ENCODE results near the gene OR10A2.
"Not testable (repeated sequence)": the region's sequence is repeated elsewhere in the genome, so short reads cannot be mapped to it uniquely, and the experiment has no call there.

OR10A2 gene

GRCh38 chr11:6862961-6863360 is at the start of gene OR10A2:
TSS of gene OR10A2 (plus strand) at chr11:6863057. CDS start at chr11:6869755, 6,698 bp downstream.
- Mint-ChIP-seq H3K4me3 (no peak within 1 kb of the TSS), H3K9me3 (peaks cover 7% of the 10 kb centered on the region), H3K4me1 (no peaks in the 10 kb centered on the region), H3K36me3 (no peaks in the 10 kb centered on the region), H3K27me3 (peaks cover 16% of the 10 kb centered on the region), H3K27ac (no peak within 1 kb of the TSS)

DNA sequence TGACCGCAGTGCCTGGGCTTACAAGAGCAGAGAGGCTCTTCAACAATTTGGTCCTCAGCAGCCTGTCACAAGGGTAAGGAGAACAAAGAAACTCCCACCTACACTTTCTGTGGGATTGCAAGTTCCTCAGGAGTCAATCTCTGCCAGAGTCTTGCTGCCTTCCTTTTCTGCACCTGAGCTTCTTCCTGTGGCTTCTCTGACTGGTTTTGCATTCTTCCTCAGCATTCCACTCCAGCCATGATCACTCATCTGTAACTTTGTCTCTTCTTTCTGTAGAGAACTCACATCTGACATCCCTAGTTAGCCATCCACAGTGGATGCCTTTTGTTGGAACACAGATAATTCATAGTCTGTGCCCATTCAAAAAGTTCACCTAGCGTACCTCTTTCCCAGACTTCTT is 49.2 kb upstream of the OR10A2 start:
- Mint-ChIP-seq H3K9me3 (no peaks in the 10 kb centered on the region), H3K27ac (no peak overlapping the region), H3K4me3 (no peak overlapping the region), H3K36me3 (no peaks in the 10 kb centered on the region), H3K27me3 (peaks cover 25% of the 10 kb centered on the region), H3K4me1 (no peaks in the 10 kb centered on the region)

GRCh38 chr11:6817694-6818093 is 45.2 kb upstream of the OR10A2 start:
- Mint-ChIP-seq H3K4me1 (no peaks in the 10 kb centered on the region), H3K36me3 (no peaks in the 10 kb centered on the region), H3K27ac (no peak overlapping the region)

GRCh38 chr11:6818967-6819366 is 43.9 kb upstream of the OR10A2 start:
- no peaks in the 10 kb centered on the region for H3K36me3 Mint-ChIP-seq
- peaks cover 15% of the 10 kb centered on the region for H3K27me3 Mint-ChIP-seq
- no peak overlapping the region for H3K27ac Mint-ChIP-seq
- H3K4me3 Mint-ChIP-seq: no peak overlapping the region
- no peaks in the 10 kb centered on the region for H3K4me1 Mint-ChIP-seq
- no peaks in the 10 kb centered on the region for H3K9me3 Mint-ChIP-seq

More at GRCh38 chr11:6817694-6818093, 45.2 kb upstream of the OR10A2 start:
- no peak overlapping the region for H3K4me3 Mint-ChIP-seq
- H3K9me3 Mint-ChIP-seq: no peaks in the 10 kb centered on the region
- H3K27me3 Mint-ChIP-seq: peaks cover 17% of the 10 kb centered on the region

DNA sequence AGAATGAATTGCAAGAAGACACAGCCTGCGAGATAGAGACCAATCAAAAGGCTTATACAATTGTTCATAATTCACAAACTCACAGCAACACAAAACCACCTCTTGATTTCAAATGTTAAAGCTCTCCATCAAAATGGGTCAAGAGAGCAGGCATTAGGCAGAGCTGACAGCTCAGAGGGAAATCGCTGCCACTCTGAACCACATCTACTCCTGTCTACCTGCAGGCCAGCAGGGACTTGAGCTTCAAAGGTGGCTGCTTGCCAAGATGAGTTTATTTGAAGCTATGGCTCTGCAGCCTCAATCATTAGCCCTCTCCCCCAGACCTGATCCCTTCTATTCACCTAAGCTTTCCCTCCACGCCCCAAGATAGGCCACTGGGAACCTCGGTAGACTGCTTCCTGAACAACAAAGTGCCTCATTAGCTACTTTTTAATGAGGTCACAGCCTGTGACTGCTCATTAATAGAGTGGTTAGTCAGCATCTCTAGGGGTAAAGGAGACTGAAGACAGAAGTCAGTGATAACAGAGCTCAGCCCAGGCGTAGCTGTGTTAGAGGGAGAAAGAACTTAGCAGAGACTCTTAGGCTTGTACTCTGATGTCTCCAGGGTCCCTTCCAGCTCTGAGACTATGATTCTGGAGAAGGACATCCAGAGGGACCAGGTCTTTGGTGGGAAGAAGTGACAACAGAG is 38.6 kb upstream of the OR10A2 start:
- no peaks in the 10 kb centered on the region for H3K9me3 Mint-ChIP-seq
- no peaks in the 10 kb centered on the region for H3K36me3 Mint-ChIP-seq
- H3K4me1 Mint-ChIP-seq: no peaks in the 10 kb centered on the region
- H3K4me3 Mint-ChIP-seq: no peak overlapping the region
- H3K27ac Mint-ChIP-seq: no peak overlapping the region
- peaks cover 14% of the 10 kb centered on the region for H3K27me3 Mint-ChIP-seq

DNA sequence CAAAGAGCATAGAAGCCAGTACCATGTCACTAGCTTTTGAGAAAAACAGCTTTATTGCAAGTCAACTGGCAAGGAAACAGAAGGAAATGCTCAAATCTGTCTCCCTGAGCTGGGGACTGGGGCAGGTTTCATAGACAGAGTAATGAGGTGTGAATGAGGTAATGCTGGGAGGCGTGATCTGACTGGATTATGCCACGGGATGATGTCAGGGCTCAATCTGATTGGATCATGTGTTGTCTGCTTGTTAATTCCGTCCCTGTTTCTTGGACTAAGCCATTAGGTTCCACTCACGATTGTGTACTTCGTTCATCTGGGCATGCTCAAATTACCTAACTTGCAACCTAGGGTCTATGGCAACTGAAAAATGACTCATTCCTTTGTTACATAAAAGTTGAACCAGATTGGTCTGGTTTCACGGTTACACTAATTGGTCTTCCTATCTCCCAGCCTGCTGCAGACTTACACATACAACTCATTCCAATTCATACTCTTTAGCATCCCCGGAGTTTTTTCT is 37.6 kb upstream of the OR10A2 start:
- Mint-ChIP-seq H3K27me3 (peaks cover 9% of the 10 kb centered on the region), H3K9me3 (no peaks in the 10 kb centered on the region), H3K4me3 (no peak overlapping the region), H3K36me3 (no peaks in the 10 kb centered on the region), H3K27ac (no peak overlapping the region), H3K4me1 (no peaks in the 10 kb centered on the region)

DNA sequence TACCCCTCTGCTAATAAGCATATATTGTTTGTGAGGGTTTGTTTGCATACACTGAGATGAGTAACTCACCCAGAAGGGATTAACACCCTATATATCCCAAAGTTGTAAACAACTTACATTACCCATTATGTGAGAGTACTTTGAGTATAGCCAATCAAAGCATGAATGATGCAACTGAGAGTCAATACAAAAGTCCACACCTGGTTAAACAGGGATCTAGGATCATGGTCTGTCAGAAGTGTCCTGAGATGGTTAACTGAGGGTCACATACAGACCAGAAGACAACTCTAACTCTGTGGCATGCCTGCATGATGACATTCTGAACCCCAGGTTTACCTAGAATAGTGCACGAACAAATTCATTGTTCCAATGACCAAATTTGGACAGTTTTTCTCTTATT is 34.8 kb upstream of the OR10A2 start:
- Mint-ChIP-seq H3K9me3 (no peaks in the 10 kb centered on the region), H3K27me3 (peaks cover 5% of the 10 kb centered on the region), H3K4me3 (no peak overlapping the region), H3K27ac (no peak overlapping the region), H3K4me1 (no peaks in the 10 kb centered on the region), H3K36me3 (no peaks in the 10 kb centered on the region)

DNA sequence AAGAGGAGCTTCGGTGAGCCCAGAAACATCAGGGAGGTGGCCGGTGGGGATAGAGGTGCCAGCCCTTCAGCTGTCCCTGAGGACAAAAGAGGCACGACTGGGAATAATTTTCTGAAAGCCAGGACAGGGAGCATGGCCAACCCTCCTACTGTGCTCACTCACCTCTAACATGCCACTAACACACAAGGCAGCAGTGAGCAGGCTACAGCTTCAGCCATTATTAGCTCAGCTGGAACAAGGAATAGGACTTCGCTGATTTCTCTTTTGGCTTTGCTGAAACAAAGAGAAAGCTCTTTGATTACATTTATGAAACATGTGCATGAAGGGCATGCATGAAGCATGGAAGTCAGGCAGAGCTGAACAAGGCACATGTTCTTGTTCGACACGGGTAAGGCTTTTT is 29.5 kb upstream of the OR10A2 start:
- Mint-ChIP-seq H3K4me1 (no peaks in the 10 kb centered on the region), H3K27me3 (peaks cover 6% of the 10 kb centered on the region), H3K4me3 (no peak overlapping the region), H3K9me3 (no peaks in the 10 kb centered on the region), H3K36me3 (no peaks in the 10 kb centered on the region), H3K27ac (no peak overlapping the region)

GRCh38 chr11:6834021-6834420 is 28.8 kb upstream of the OR10A2 start:
- H3K27ac Mint-ChIP-seq: no peak overlapping the region
- no peak overlapping the region for H3K4me3 Mint-ChIP-seq
- H3K27me3 Mint-ChIP-seq: peaks cover 2% of the 10 kb centered on the region
- no peaks in the 10 kb centered on the region for H3K4me1 Mint-ChIP-seq
- H3K9me3 Mint-ChIP-seq: no peaks in the 10 kb centered on the region
- no peaks in the 10 kb centered on the region for H3K36me3 Mint-ChIP-seq

DNA sequence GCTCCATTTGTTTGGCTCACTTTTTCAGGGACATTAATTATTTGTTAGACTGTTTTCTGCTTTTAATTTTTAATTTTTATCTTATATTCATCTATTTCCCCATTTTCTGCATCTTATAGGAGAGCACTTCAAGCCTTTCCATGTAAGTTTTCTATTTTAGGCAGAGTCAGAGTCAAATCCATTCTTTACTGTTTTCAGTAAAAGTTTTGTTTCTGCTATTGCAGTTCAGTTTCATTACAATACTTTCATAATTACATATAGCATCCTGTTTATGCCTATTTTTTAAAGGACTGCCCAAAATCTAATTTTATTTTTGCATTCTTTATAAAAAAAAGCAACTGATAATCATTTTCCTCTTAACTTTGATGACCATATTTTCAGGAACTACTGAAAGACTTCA is 21.2 kb upstream of the OR10A2 start:
- Mint-ChIP-seq H3K4me3 (no peak overlapping the region), H3K36me3 (no peaks in the 10 kb centered on the region), H3K27ac (no peak overlapping the region), H3K4me1 (no peaks in the 10 kb centered on the region), H3K27me3 (peaks cover 19% of the 10 kb centered on the region), H3K9me3 (no peaks in the 10 kb centered on the region)

DNA sequence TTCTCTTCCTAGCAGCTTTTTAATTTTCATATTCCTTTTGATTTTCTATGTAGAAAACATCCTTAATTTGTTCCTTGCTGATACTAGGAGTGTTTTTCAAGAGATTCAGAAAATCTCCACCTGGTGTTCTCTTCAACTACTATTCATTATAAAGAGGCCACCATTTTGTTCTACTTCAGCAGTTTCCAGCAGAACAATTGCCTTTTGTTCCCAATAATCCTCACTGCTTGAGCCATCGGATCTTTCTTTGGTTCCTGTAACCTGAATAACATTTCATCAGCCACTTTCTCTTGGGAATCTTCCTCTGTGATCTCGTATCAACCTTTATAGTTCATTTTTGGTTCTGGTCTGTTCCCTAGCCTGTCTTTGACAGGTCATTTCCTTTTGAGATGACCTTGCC is 19.2 kb upstream of the OR10A2 start:
- Mint-ChIP-seq H3K9me3 (no peaks in the 10 kb centered on the region), H3K27ac (no peak overlapping the region), H3K4me3 (no peak overlapping the region), H3K4me1 (no peaks in the 10 kb centered on the region), H3K36me3 (no peaks in the 10 kb centered on the region), H3K27me3 (peaks cover 24% of the 10 kb centered on the region)

- Mint-ChIP-seq H3K4me3 (no peak overlapping the region), H3K9me3 (no peaks in the 10 kb centered on the region), H3K4me1 (no peaks in the 10 kb centered on the region), H3K27ac (no peak overlapping the region), H3K27me3 (peaks cover 25% of the 10 kb centered on the region), H3K36me3 (no peaks in the 10 kb centered on the region)
These were observed 18.5 kb upstream of the OR10A2 start for GRCh38 chr11:6844356-6844755.

DNA sequence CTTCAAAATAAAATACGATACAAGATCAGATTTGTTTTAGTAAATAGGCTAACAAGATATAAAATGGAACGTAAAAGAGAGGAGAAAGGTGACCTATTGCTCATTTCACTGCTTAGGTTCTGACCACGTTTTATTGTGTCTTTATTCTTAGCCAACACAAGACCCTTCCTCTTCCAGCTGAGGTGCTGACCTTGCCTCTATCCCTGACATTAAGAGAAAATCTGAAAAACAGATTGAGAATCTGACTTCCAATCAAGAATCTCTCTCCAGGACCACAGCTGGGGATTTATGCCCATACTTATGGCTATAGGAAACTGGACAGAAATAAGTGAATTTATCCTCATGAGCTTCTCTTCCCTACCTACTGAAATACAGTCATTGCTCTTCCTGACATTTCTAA is 17.5 kb upstream of the OR10A2 start, which contains the start of gene OR10A5:
Gene OR10A5 (plus strand): TSS at position 301 of the 400 bp plus-strand sequence. CDS start 0 bp downstream, at position 301.
- no peak within 1 kb of the TSS for H3K4me3 Mint-ChIP-seq
- no peak within 1 kb of the TSS for H3K27ac Mint-ChIP-seq
- H3K4me1 Mint-ChIP-seq: no peaks in the 10 kb centered on the region

DNA sequence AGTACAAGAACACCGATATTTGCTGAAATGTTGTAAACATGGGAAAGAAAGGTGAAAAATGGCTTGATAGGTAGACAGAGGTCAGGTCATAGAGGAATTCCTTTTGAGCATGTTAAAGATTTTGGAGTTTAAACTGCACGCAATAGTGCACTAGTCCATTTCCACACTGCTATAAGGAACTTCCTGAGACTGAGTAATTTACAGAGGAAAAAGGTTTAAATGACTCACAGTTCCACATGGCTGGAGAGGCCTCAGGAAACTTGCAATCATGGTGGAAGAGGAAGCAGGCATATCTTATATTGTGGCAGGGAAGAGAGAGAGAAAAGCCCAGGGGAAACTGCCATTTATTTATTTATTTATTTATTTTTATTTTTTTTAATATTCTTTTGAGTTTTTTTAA is 12.3 kb upstream of the OR10A2 start:
- peaks cover 8% of the 10 kb centered on the region for H3K27me3 Mint-ChIP-seq

More for the DNA sequence above, 17.5 kb upstream of the OR10A2 start, which contains the start of gene OR10A5:
- Mint-ChIP-seq H3K27me3 (peaks cover 23% of the 10 kb centered on the region), H3K36me3 (no peaks in the 10 kb centered on the region), H3K9me3 (no peaks in the 10 kb centered on the region)

DNA sequence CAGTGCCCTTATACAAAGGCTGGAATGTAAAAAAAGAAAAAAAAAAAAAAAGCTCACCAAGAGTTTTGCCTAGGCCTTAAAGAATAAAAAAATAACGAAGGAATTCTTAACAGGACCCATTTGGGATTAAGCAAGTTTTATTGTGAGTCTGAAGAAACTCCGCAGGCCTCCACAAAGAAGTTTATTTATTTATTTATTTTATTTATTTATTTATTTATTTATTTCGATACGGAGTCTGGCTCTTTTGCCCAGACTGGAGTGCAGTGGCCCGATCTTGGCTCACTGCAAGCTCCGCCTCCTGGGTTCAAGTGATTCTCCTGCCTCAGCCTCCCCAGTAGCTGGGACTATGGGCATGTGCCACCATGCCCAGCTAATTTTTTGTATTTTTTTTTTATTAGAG is 8.1 kb upstream of the OR10A2 start:
- not testable (repeated sequence) for H3K4me1 Mint-ChIP-seq, H3K27me3 Mint-ChIP-seq, H3K4me3 Mint-ChIP-seq, H3K36me3 Mint-ChIP-seq, H3K27ac Mint-ChIP-seq
- H3K9me3 Mint-ChIP-seq: peaks cover 15% of the 10 kb centered on the region

More for the DNA sequence above, 12.3 kb upstream of the OR10A2 start:
- H3K4me3 Mint-ChIP-seq: no peak overlapping the region
- H3K27ac Mint-ChIP-seq: no peak overlapping the region
- H3K9me3 Mint-ChIP-seq: peaks cover 9% of the 10 kb centered on the region
- peaks cover 2% of the 10 kb centered on the region for H3K36me3 Mint-ChIP-seq
- H3K4me1 Mint-ChIP-seq: no peaks in the 10 kb centered on the region

DNA sequence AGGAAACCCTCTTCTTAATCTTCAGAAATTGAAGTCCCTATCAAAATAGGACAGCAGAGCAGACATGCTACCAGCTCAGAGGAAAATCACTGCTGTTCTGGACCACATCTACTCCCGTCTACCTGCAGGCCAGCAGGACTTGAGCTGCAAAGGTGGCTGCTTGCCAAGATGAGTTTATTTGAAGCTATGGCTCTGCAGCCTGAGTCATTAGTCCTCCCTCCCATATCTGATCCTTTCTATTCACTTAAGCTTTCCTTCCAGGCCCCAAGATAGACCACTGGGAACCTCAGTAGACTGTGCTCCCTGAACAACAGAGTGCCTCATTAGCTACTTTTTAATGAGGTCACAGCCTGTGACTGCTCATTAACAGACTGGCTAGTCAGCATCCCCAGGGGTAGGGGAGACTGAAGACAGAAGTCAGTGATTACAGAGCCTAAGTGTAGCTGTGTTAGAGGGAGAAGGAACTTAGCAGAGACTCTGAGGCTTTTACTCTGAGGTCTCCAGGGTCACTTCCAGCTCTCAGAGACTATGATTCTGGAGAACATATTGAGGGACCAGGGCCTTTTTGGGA is 6.8 kb upstream of the OR10A2 start:
- Mint-ChIP-seq H3K27me3 (peaks cover 10% of the 10 kb centered on the region), H3K4me3 (no peak overlapping the region), H3K27ac (no peak overlapping the region), H3K4me1 (no peaks in the 10 kb centered on the region), H3K9me3 (peaks cover 17% of the 10 kb centered on the region), H3K36me3 (peaks cover 2% of the 10 kb centered on the region)

Measured in activated naive CD4-positive, alpha-beta T cell treated with anti-CD3 and anti-CD28 coated beads, Interleukin-2, amount 50 U/mL, for 24 hours (primary cell).